H9 (cell line): ENCODE results near the gene MORN5. TPM values are rescaled to one million over a fixed set of nuclear protein-coding genes. Genes with fewer than 3 reads are reported as not detected.

ENCODE experiments used
- DNase-seq: peaks from one replicate; pipeline ENCODE4 v3.0.0-alpha.2; 2017
- H2AFZ ChIP-seq: one replicate; pipeline ENCODE4 v1.6.1; 2013; ENCODE audit warnings: mild to moderate bottlenecking, low read length, control low read depth, moderate library complexity
- H2AK5ac ChIP-seq: 2 replicates; pipeline ENCODE4 v1.6.1; 2013; ENCODE audit warnings: low read length, control low read depth, mixed read lengths; ENCODE audit not compliant: insufficient read length
- H2BK120ac ChIP-seq: one replicate; pipeline ENCODE4 v1.6.1; 2013; ENCODE audit warnings: low read depth, mild to moderate bottlenecking, low read length, control low read depth, inconsistent platforms; ENCODE audit not compliant: poor library complexity, severe bottlenecking
- H2BK12ac ChIP-seq: 2 replicates; pipeline ENCODE4 v1.6.1; 2013; ENCODE audit warnings: low read length, control low read depth, mixed read lengths, low read depth; ENCODE audit not compliant: insufficient read length
- H2BK15ac ChIP-seq: 2 replicates; pipeline ENCODE4 v1.6.1; 2013; ENCODE audit warnings: low read depth, low read length, control low read depth
- H2BK20ac ChIP-seq: one replicate; pipeline ENCODE4 v1.6.1; 2013; ENCODE audit warnings: low read depth, mild to moderate bottlenecking, low read length, control low read depth, inconsistent platforms; ENCODE audit not compliant: poor library complexity, severe bottlenecking
- H2BK5ac ChIP-seq: 2 replicates; pipeline ENCODE4 v1.6.1; 2013; ENCODE audit warnings: low read length, control low read depth, mixed read lengths; ENCODE audit not compliant: insufficient read length
- H3K14ac ChIP-seq: 2 replicates; pipeline ENCODE4 v1.6.1; 2013; ENCODE audit warnings: low read length, control low read depth; ENCODE audit not compliant: insufficient read depth
- H3K18ac ChIP-seq: 2 replicates; pipeline ENCODE4 v1.6.1; 2013; ENCODE audit warnings: low read depth, mild to moderate bottlenecking, mixed read lengths, low read length, control low read depth; ENCODE audit not compliant: insufficient read length
- H3K23ac ChIP-seq: 2 replicates; pipeline ENCODE4 v1.6.1; 2013; ENCODE audit warnings: low read length, control low read depth, mixed read lengths, low read depth; ENCODE audit not compliant: insufficient read length
- H3K23me2 ChIP-seq: 2 replicates; pipeline ENCODE4 v1.6.1; 2013; ENCODE audit warnings: low read depth, mild to moderate bottlenecking, mixed read lengths, low read length, control low read depth; ENCODE audit not compliant: insufficient read length, poor library complexity, severe bottlenecking
- H3K27ac ChIP-seq: 2 replicates; pipeline ENCODE4 v1.5.1; 2013; ENCODE audit warnings: low read length, control low read depth, mixed read lengths, low read depth; ENCODE audit not compliant: insufficient read length
- H3K27me3 ChIP-seq: 2 replicates; pipeline ENCODE4 v1.6.1; 2013; ENCODE audit warnings: low read length, control low read depth, inconsistent platforms; ENCODE audit not compliant: insufficient read depth
- H3K4ac ChIP-seq: 2 replicates; pipeline ENCODE4 v1.6.1; 2013; ENCODE audit warnings: low read depth, mild to moderate bottlenecking, control low read depth, inconsistent platforms, low read length, moderate library complexity
- H3K4me1 ChIP-seq: 2 replicates; pipeline ENCODE4 v1.6.1; 2013; ENCODE audit warnings: low read length, control low read depth, inconsistent platforms; ENCODE audit not compliant: insufficient read depth
- H3K4me2 ChIP-seq: 2 replicates; pipeline ENCODE4 v1.6.1; 2013; ENCODE audit warnings: low read length, control low read depth, mixed read lengths; ENCODE audit not compliant: insufficient read length, insufficient read depth
- H3K56ac ChIP-seq: 2 replicates; pipeline ENCODE4 v1.6.1; 2013; ENCODE audit warnings: low read depth, mild to moderate bottlenecking, mixed read lengths, low read length, control low read depth; ENCODE audit not compliant: insufficient read length
- H3K79me1 ChIP-seq: 2 replicates; pipeline ENCODE4 v1.6.1; 2013; ENCODE audit warnings: low read depth, mild to moderate bottlenecking, moderate library complexity, low read length, control low read depth, inconsistent platforms; ENCODE audit not compliant: insufficient read depth, poor library complexity, severe bottlenecking
- H3K79me2 ChIP-seq: 2 replicates; pipeline ENCODE4 v1.6.1; 2013; ENCODE audit warnings: low read length, control low read depth, inconsistent platforms; ENCODE audit not compliant: insufficient read depth
- H3K9ac ChIP-seq: 2 replicates; pipeline ENCODE4 v1.6.1; 2013; ENCODE audit warnings: low read length, control low read depth, mixed read lengths; ENCODE audit not compliant: insufficient read length; ENCODE audit errors: extremely low read depth
- H3K9me3 ChIP-seq: one replicate; pipeline ENCODE4 v1.6.1; 2013; ENCODE audit warnings: low read depth, low read length, inconsistent platforms; ENCODE audit not compliant: control insufficient read depth
- H3T11ph ChIP-seq: one replicate; pipeline ENCODE4 v1.6.1; 2013; ENCODE audit warnings: mild to moderate bottlenecking, low read length, control low read depth, inconsistent platforms
- H4K20me1 ChIP-seq: one replicate; pipeline ENCODE4 v1.6.1; 2013; ENCODE audit not compliant: control insufficient read depth, insufficient read length, insufficient read depth
- H4K5ac ChIP-seq: 2 replicates; pipeline ENCODE4 v1.6.1; 2013; ENCODE audit warnings: low read depth, mild to moderate bottlenecking, mixed read lengths, low read length, control low read depth; ENCODE audit not compliant: insufficient read length
- H4K8ac ChIP-seq: replicated peaks from 2 replicates; pipeline ENCODE4 v1.6.1; 2013; ENCODE audit warnings: low read length, control low read depth, mixed read lengths, low read depth; ENCODE audit not compliant: insufficient read length
- H4K91ac ChIP-seq: 2 replicates; pipeline ENCODE4 v1.6.1; 2013; ENCODE audit warnings: low read depth, mild to moderate bottlenecking, moderate library complexity, mixed read lengths, low read length, control low read depth; ENCODE audit not compliant: insufficient read length
- H3K27ac Mint-ChIP-seq, 3 experiments: 2 replicates in 2 of 3; 3 replicates in 1 of 3; pipeline ENCODE4 v1.8.0; 2020 to 2021; ENCODE audit warnings: mixed read lengths in 3 of 3, mild to moderate bottlenecking in 1 of 3, moderate library complexity in 1 of 3
- H3K27me3 Mint-ChIP-seq: 2 replicates; pipeline ENCODE4 v1.8.0; 2021; ENCODE audit warnings: low read depth, mild to moderate bottlenecking, moderate library complexity, mixed read lengths
- H3K36me3 Mint-ChIP-seq, 3 experiments: 2 replicates in 2 of 3; 3 replicates in 1 of 3; pipeline ENCODE4 v1.8.0; 2020 to 2021; ENCODE audit warnings: low read depth in 3 of 3, mixed read lengths in 3 of 3; ENCODE audit not compliant: insufficient read depth in 1 of 3
- H3K4me1 Mint-ChIP-seq, 2 experiments: 2 replicates each; pipeline ENCODE4 v1.8.0; 2020; ENCODE audit warnings: mixed read lengths in 2 of 2
- H3K4me3 Mint-ChIP-seq, 2 experiments: 2 replicates in 1 of 2; 3 replicates in 1 of 2; pipeline ENCODE4 v1.8.0; 2020 to 2021; ENCODE audit warnings: mild to moderate bottlenecking in 2 of 2, mixed read lengths in 2 of 2, moderate library complexity in 1 of 2
- H3K9me3 Mint-ChIP-seq, 2 experiments: 2 replicates in 1 of 2; 3 replicates in 1 of 2; pipeline ENCODE4 v1.8.0; 2020; ENCODE audit warnings: mild to moderate bottlenecking in 2 of 2, mixed read lengths in 2 of 2, moderate library complexity in 1 of 2
- WGBS: extraction: QIAGEN DNeasy Blood & Tissue Kit; methylation state at CpG from one replicate; pipeline ENCODE4 v1.1.7; 2013; ENCODE audit warnings: missing lambda C conversion rate, low lambda C conversion rate, mixed read lengths; ENCODE audit not compliant: insufficient read length; ENCODE audit errors: extremely low coverage; 5-methylcytosine and 5-hydroxymethylcytosine counted together
- total RNA-seq: library from RNA; stranded (reverse); gene quantifications from 2 replicates; pipeline ENCODE4 v1.2.1, GENCODE V29; 2021
- TF ChIP-seq, protein P1 (sequence below): fragments of 200-600 bp; sonication (generic); conservative IDR thresholded peaks from 3 replicates; pipeline ENCODE4 v1.8.0; 2021; ENCODE audit warnings: antibody characterized with exemption, mild to moderate bottlenecking

Gene MORN5
- total RNA-seq, 1 experiment from 2014 or later, result not detected

DNA sequence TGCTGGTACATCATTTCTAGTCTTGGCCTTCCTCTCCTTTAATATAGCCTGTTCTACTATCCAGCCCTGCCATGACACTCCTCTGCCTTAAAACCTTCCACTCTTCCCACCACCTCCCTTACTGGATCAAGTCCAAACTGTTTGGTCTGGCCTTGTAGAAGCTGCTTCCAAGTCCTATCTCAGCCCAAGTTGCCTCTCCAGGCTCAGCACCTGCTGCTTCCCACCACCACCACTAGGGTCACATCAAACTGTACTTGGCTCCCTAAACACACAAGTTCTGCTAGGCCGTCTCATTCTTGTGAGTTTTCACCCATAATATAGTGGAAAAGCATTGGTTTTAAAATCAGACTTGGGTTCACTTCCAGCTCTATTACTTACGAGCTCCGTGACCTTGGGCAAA lies 1.5 kb upstream of the MORN5 start:
- Mint-ChIP-seq H3K27ac (peak overlapping the region in 1 of 3 experiments; percentile 3; a peak in 1 of 7 replicates), H3K27me3 (peaks cover 5% of the 10 kb centered on the region), H3K4me1 (peaks cover 8 to 22% of the 10 kb centered on the region in 2 experiments), H3K9me3 (peaks cover 9 to 10% of the 10 kb centered on the region in 2 experiments), H3K36me3 (peaks cover 0 to 3% (median 2%) of the 10 kb centered on the region in 3 experiments; a peak in 2 of 7 replicates), H3K4me3 (peak overlapping the region; percentile 27 to 46; a peak in 4 of 5 replicates)
- Histone ChIP-seq H3K23ac (no peak overlapping the region), H3K79me1 (peaks cover 4% of the 10 kb centered on the region), H2AK5ac (no peak overlapping the region), H2BK15ac (no peak overlapping the region), H2BK20ac (no peak overlapping the region), H3K9ac (no peak overlapping the region), H3K27ac (no peak overlapping the region), H4K20me1 (no peaks in the 10 kb centered on the region), H3K9me3 (no peaks in the 10 kb centered on the region), H3K56ac (no peak overlapping the region), H3K4ac (no peak overlapping the region), H2BK120ac (no peak overlapping the region), H4K91ac (no peak overlapping the region), H4K5ac (no peak overlapping the region), H3K79me2 (peaks cover 4% of the 10 kb centered on the region; the same call in 1 of the 2 replicates), H3K27me3 (no peaks in the 10 kb centered on the region), H2BK5ac (no peak overlapping the region), H3K14ac (no peak overlapping the region), H4K8ac (no peak overlapping the region), H3K23me2 (peaks cover 4% of the 10 kb centered on the region), H3K4me1 (0 out of 2 replicates have a peak, but pooled peaks cover 2% of the 10 kb centered on the region), H3K4me2 (no peak overlapping the region), H2AFZ (no peak overlapping the region), H3T11ph (no peak overlapping the region), H3K18ac (no peak overlapping the region), H2BK12ac (no peak overlapping the region)
- peak; percentile 69 for DNase-seq
- TF ChIP-seq, protein P1, sequence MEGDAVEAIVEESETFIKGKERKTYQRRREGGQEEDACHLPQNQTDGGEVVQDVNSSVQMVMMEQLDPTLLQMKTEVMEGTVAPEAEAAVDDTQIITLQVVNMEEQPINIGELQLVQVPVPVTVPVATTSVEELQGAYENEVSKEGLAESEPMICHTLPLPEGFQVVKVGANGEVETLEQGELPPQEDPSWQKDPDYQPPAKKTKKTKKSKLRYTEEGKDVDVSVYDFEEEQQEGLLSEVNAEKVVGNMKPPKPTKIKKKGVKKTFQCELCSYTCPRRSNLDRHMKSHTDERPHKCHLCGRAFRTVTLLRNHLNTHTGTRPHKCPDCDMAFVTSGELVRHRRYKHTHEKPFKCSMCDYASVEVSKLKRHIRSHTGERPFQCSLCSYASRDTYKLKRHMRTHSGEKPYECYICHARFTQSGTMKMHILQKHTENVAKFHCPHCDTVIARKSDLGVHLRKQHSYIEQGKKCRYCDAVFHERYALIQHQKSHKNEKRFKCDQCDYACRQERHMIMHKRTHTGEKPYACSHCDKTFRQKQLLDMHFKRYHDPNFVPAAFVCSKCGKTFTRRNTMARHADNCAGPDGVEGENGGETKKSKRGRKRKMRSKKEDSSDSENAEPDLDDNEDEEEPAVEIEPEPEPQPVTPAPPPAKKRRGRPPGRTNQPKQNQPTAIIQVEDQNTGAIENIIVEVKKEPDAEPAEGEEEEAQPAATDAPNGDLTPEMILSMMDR, result peak; percentile 70
- no CpG with 5 or more reads among the region's 3 CpGs for WGBS
